ENCODE results near the gene HORMAD1.

- TF ChIP-seq, protein P1, sequence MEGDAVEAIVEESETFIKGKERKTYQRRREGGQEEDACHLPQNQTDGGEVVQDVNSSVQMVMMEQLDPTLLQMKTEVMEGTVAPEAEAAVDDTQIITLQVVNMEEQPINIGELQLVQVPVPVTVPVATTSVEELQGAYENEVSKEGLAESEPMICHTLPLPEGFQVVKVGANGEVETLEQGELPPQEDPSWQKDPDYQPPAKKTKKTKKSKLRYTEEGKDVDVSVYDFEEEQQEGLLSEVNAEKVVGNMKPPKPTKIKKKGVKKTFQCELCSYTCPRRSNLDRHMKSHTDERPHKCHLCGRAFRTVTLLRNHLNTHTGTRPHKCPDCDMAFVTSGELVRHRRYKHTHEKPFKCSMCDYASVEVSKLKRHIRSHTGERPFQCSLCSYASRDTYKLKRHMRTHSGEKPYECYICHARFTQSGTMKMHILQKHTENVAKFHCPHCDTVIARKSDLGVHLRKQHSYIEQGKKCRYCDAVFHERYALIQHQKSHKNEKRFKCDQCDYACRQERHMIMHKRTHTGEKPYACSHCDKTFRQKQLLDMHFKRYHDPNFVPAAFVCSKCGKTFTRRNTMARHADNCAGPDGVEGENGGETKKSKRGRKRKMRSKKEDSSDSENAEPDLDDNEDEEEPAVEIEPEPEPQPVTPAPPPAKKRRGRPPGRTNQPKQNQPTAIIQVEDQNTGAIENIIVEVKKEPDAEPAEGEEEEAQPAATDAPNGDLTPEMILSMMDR (IDR thresholded peaks at IDR 0.05), result no peak
- no peak for TF ChIP-seq POLR2A (IDR thresholded peaks at IDR 0.05)
These were observed 2.3 kb downstream of the HORMAD1 start for GRCh38 chr1:150718225-150718891.

Measured in heart left ventricle (tissue), 13 donors.